Activated CD4-positive, alpha-beta T cell treated with anti-CD3 and anti-CD28 coated beads for 1 hour (primary cell): ENCODE data around the gene ZDHHC17.

Source experiments
- DNase-seq: peaks from one replicate; pipeline ENCODE4 v3.0.0-alpha.2; 2020

Gene ZDHHC17

DNA sequence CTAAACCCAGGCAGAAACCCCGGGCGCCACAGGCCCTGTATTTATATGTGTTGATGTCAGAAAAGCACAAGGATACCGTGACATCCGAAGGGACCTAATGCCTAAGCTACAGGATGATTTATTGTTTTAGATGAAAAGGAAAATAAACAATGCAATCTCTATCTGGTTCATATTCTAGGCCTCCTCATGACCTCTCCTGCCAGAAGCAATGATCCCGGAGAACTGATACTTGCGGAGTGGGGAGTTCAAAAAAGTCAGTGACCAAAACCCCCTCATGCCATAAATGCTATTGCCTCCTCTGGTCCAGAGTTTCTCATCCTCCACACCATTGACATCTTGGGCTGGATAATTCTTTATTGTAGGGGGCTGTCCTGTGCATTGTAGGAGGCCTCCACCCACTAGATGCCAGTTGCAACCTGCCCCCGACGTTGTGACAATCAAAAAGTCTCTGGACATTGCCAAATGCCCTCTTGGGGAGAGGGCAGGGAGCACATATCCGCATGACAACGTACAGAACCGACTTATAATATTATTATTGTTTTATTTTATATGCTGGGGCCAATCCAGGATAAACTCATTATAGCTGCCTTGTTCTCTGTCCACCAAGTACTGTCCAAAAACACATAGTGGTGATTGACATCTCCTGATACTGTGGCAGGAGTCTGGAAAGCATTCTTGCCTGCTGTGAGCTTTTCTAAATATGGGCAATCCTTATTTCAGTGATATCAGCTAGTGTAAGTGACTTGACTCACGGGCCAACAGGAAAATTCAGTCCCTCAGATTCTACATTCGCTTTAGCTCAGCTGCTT is 116.0 kb downstream of the ZDHHC17 start:
- no peak for DNase-seq

DNA sequence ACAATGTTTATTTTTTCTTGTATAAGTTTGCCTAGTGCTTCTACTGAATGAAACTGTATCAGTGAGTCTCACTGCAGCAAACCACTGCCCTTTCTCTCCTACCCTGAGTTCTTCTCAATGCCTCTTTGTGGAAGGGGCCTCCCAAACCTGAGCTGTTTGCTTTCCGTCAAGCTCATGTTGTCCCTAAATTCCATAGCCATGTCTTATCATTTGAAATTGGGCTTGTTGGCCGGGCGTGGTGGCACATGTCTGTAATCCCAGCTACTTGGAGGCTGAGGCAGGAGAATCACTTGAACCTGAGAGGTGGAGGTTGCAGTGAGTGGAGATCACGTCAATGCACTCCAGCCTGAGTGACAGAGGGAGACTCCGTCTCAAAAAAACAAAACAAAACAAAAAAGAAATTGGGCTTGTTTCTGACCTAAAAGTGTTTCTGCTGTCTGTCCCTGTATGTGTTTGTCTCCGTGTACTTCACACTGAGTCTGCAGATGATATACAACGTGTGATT is 116.7 kb downstream of the ZDHHC17 start:
- DNase-seq = no peak

DNA sequence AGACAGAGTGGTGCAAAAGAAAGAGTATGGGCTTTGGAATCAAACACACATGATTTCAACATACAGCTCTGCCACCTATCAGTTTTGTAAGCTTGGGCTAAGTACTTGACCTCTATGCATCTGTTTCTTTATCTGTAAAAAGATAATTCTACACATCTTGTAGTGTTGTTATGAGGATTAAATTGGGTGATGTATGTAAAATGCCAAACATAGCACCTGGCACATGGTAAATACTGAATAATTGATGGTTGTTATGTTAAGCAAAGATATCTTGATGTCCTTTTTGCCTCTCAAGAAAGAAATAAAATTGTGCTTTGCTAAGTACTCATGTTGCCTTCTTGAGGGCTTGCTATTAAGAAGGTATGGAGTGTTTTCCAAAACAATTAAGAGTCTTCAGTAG is 117.2 kb downstream of the ZDHHC17 start:
- DNase-seq = no peak

DNA sequence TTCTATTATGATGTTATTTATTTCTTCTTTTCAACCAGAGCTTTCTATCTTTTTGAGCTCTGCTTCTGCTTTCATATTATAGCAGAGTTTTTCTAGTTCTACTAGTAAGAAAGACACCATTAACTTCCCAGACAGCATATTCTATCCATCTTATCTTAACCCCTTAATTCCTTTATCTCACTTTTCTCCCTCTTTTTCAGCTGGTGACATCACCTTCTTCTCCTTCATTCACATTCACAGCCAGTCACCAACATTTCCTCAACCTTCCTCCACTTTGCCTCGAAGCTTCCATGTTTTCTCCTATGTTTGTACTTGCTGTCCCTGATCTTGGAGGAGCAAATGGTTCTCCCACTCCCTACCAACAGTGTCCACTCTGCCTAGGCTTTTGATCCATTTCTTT is 118.5 kb downstream of the ZDHHC17 start:
- DNase-seq = no peak

DNA sequence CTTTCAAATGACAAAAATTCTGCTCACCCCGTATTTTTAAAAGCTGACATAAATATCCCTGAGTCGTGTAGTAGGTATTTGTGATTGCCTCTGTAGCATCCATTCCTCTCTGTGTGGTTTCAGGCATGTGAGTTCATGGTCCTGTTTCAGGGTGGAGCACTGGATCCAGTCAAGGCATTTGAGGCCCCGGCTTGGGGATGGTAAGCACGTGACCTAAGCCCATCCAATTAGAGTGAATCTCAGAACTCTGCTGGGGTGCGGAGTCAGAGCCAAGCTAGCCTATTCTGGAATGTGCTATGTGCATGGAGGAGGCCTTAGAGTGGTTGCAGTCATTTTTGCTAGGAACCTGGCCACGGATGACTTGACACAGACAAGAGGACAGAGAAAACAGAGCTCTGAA is 119.2 kb downstream of the ZDHHC17 start:
- no peak for DNase-seq

DNA sequence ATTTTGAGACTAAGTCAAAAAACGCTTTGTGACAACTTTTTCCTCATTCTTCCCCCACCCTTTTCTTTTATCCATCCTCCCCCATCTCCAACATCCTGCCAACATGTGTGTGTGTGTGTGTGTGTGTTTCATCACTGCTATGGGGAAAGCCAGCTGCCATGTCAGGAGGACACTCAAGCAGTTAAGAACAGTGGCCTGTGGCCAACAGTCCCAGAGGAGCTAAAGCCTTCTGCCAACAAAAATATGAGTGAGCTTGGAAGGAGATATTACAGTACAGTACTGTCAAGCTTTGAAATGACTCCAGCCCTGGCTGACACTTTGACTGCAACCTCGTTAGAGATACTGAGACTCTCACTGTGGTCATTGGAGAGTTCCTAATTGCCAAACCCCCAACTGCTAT is 119.9 kb downstream of the ZDHHC17 start:
- no peak for DNase-seq

DNA sequence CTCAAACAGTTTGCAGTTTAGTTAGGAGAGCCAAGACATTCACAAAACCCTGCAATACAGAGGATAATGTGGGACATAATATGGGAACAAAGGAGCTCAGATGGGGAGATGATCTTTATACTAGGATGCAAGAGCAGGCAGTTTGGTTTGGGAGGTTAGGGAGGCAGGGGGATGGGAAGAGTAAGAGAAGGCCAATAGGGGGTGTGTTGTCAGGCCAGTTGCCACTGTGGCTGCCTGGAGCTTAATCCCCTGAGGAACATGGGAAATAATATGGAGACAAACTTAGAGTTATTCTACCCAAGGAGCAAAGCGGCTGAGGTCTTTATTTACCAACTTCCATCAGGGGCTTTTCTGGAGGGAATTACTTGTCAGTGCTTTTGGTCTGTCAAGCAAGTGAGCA is 124.9 kb downstream of the ZDHHC17 start:
- no peak for DNase-seq

DNA sequence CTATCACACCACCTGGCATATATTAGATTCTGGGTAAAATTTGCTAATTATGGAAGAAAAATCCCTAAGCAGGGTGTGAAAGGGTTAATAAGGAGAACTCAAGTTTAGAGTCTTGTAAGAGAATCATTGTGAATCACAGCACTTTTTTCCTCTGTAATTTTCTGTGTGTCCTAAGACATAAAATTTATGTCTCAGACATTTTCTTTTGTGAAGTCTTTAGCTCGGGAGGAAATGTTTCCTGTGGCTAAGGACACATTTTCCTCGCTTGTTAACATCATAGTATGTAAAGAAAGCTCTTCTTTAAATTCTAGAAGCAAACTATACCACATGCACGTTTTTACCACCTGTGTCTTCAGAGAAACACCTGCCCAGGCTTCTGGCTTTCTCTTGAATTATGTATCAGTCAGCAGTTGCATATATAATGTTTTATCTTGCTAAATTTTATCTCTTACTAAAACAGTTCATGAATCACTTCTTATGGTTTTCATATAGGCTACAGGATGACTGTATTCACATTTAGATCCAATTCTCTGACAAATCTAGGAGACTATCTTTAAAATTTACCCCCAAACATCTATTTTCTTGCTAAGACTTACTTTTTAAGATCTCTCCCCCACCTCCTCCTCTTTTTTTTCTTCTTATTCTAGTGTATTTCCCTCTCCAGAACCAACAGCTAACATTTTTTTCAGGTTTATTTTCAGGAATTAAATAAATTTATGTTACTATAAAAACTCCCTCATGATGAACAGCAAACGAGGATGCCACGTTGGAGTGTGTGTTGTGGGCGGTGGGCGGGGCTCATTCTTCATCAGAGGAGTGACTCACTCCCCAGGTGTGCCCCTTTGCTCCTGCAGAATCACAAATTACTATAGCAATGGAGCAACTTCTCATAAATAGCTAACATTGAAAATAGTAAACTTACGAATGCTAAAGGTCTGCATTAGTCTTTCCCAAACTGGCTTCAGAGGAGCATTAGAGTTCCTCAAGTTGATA is 126.5 kb downstream of the ZDHHC17 start:
- peak; percentile 13 for DNase-seq

DNA sequence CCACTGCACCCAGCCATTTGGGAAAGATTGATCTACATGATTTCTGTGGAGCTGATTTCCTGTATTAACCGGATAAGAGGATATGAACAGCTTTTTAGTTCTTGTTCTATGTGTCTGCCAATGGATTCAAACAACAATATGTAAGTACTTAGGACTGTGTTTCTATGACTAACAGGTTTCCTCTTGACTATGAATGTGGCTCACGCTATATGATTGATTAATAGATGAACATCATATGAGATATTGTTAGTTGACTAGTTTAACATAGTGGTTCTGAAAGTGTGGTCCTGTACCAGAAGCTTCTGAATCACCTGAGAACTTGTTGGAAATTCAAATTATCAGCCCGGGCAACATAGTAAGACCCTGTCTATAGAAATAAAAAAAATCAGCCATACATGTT is 127.7 kb downstream of the ZDHHC17 start:
- DNase-seq = no peak

DNA sequence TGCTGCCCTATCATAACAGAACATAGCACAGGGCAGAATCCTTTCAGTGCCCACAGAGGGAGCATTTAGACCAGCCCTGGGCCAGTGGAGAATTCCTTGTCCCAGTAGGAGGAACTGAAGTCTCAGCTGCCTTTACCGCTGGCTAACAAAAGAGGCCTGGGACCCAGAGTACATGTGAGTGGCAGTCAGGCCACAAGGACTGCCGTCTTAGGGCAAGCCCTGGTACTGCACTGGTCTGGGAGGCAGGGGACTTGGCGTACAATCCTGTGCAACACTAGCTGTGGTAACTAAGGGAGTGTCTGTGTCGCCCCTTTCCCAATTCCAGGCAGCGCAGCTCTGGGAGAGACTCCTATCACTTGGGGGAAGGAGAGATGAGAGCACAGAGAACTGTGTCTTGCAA is 131.9 kb downstream of the ZDHHC17 start:
- no peak for DNase-seq

DNA sequence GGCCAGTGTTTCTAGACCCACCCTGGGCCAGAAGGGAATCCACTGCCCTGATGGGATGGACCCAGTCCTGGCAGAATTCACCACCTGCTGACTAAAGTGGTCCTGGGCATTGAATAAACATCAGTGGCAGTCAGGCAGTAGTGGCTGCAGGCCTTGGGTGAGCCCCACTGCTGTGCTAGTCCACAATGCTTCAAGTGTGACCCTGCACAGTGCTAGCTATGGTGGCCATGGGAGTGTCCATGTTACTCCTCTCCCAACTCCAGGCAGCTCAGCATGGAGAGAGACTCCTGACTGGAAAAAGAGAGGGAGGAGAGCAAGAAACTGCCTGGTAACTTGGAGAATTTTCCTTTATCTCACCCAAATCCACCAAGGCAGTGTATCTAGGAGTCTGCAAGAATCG is 132.4 kb downstream of the ZDHHC17 start:
- no peak for DNase-seq

DNA sequence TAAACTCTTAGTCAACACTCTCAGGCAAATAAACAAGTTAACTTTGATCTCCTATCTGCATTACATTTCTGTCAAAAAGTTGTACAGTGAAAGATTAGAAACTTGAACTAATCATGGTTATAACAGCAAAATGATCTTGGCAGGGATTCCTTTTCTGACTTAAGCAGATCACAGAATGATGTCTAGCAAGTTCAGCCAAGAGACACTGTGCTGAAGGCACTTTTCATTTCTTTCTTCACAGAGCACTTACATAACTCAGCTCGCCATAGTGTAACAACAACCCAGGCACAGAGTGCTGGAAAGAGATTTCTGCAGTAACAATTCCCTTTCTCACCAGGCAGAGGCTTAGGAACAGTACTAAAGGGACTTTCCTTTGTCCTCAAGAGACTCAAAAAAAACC is 134.5 kb downstream of the ZDHHC17 start:
- DNase-seq = no peak

DNA sequence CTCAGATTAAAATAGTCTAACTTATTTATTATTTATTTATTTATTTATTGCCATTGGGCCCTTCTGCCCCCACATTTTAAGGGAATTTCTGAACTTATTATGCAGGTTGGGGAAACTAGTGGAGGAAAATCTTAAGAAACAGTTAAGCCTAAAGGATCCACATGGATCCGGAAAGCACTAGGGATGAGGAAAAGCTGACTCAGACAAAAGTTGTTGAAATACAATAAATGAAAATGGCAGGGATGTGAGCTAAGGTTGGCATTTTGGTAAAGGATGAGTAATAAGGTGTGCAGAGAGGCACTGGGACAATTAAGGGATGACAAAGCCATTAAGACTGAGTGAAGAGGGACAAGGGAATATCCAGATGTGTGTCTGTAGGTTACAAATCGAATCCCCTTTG is 135.6 kb downstream of the ZDHHC17 start:
- no peak for DNase-seq

DNA sequence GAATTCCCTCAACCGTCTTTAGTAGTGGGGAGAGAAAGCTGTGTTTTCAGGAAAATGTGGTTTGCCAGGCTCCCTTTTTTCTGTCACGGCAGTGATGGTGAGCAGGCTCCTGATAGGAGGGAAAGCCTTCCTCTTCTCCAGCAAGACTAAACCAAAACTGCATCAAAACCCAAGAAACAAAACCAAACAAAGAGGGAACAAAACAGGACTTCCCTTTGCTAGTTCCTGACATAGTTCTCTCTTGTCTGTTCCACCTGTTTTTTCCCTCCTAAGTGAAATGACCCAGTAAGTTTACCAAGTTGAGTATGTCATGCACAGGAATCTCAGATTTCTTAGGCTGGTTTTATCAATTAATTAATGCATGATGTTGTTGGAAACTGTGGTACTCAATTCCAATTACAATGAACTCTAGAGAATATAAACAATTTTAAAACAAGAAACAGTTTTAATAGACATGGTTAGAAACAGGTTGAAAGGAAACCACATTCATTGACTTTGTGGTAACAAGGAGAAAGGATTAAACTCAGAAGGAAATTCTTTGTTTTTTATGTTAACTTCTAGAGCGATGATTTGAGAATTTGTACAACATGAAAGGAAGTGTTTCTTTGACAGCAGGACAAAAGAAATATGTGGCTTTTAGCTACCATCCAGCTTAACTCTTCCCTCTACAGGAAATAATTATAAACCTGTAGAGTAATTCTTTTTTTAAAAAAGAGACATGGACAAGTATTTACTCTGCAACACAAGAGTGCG is 137.9 kb downstream of the ZDHHC17 start:
- no peak for DNase-seq
